ENCODE results near the gene GPR148. TPM values are rescaled to one million over a fixed set of nuclear protein-coding genes. Genes with fewer than 3 reads are reported as not detected.
"Not testable (repeated sequence)": the region's sequence is repeated elsewhere in the genome, so short reads cannot be mapped to it uniquely, and the experiment has no call there.

The GPR148 gene
- not detected for total RNA-seq
- long read RNA-seq: 0 reads

GRCh38 chr2:130728549-130729316, at the start of gene GPR148:
GPR148 (plus strand) TSS chr2:130729070; CDS start chr2:130729152, 82 bp downstream.
- H3K27ac ChIP-seq: peak within 1 kb of the TSS; percentile 46
- H3K9me3 ChIP-seq: no peaks in the 10 kb centered on the region
- peaks cover 10% of the 10 kb centered on the region for H3K27me3 ChIP-seq (ENCODE audit: low read depth)
- DNase-seq (no peak), ATAC-seq (no peak)
- intact Hi-C loops (cut with DNase I): no loop called here
- H3K4me3 ChIP-seq: peak within 1 kb of the TSS; percentile 64
- H3K36me3 ChIP-seq: no peaks in the 10 kb centered on the region
- H3K4me1 ChIP-seq: peaks cover 15% of the 10 kb centered on the region
- TF ChIP-seq CTCF (IDR thresholded peaks at IDR 0.05): no peak

DNA sequence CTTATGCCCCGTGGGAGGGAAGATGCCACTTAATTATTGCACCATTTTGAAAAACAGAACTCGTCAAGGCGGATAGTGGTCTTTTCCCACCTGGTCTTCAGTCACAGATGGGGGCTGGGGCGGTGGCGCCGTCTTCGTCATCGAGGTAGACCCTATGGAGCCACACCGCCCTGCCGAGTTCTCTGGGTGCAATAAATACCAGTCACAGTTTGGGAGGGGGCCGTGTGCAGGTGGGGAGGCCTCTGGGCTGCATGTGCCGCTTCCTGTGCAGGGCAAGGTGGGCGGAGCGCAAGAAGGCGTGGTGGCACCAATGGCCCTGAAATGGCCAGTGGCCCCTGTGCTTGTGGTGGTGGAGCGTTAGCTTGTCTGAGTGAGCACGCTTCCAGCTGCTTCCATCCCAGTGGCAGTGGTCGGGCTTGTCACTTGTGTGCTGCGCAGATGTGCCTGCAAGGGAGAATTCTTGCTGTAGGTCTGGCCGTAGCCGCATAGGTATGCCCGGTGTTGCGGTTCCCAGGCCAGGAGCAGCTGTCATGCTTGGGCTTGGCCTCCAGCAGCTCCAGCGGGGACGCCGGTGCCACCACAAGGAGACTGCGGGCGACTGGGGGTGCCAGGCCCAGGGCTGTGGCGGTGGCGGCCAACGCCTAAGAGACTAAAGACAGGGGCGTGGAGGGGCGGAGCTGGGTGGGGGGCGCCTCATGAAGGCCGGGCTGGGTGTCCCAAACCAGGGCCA, 36.7 kb upstream of the GPR148 start:
- H3K9me3 ChIP-seq; H3K4me3 ChIP-seq; H3K4me1 ChIP-seq; H3K27me3 ChIP-seq (ENCODE audit: low read depth); H3K36me3 ChIP-seq; H3K27ac ChIP-seq; intact Hi-C loops (cut with DNase I); DNase-seq: not testable (repeated sequence)
- ATAC-seq: peak; percentile 48 to 53

- ATAC-seq: peak; percentile 32 to 61
- DNase-seq: not testable (repeated sequence)
Observed at GRCh38 chr2:130693474-130693873, 35.4 kb upstream of the GPR148 start.

DNA sequence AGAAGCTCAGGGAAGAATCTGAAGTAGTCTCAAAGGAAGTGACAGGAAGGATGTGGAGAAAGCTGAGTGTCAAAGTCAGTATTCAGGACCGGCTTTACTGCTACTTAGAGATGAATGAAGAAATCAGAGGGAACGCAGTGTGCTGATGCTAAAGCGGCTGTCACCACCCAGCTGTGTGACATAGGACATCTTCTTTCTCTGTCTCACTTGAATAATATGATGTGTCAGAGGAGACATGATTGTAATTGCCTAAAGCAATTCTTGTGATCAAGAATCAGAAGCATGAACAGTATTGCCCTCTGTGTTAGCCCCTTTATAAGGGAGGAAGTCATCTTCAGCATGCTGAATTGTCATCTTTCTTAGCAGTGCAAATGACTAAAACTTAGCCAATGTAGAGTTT, 25.6 kb upstream of the GPR148 start:
- H3K4me3 ChIP-seq; ATAC-seq; H3K27me3 ChIP-seq (ENCODE audit: low read depth); H3K9me3 ChIP-seq; DNase-seq; H3K27ac ChIP-seq; H3K36me3 ChIP-seq; H3K4me1 ChIP-seq; intact Hi-C loops (cut with DNase I): not testable (repeated sequence)

More at GRCh38 chr2:130693474-130693873, 35.4 kb upstream of the GPR148 start:
- H3K4me1 ChIP-seq; intact Hi-C loops (cut with DNase I); H3K4me3 ChIP-seq; H3K9me3 ChIP-seq; H3K27ac ChIP-seq; H3K36me3 ChIP-seq; H3K27me3 ChIP-seq (ENCODE audit: low read depth): not testable (repeated sequence)

DNA sequence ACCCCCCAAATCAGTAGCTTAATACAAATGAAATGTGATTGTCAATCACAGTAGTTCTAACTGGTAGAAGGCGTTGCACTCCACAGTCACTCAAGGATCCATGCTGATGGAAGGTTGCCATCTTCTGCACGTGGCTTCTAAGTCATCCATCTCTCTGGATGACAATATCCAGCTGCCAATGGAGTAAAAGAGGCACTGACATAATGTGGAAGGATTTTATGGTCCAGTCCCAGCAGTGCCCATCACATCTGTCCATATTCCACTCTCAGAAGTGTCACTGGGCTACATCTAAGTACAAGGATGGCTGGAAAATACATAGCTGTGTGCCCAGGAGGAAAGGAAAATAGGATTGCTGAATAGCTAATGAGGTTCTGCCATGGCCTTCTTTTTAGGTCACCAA, 14.1 kb upstream of the GPR148 start:
- H3K27ac ChIP-seq; ATAC-seq; H3K36me3 ChIP-seq; DNase-seq; H3K9me3 ChIP-seq; H3K4me3 ChIP-seq; intact Hi-C loops (cut with DNase I); H3K4me1 ChIP-seq; H3K27me3 ChIP-seq (ENCODE audit: low read depth): not testable (repeated sequence)

DNA sequence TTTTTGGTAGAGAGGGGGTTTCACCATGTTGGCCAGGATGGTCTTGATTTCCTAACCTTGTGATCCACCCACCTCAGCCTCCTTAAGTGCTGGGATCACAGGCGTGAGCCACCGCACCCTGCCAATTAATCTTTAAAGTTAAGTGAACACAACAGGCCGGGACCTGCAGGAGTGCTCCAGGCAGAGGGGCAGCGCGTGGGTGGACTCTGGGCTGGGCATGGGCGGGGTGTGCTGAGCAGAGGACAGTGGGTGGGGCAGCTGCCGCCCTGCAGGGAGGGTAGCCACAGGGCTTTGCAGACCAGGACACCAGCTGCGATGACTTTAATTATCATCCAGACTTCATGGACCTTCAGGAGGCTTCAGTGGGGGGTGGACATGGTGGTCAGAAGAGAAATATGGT, 8.8 kb upstream of the GPR148 start:
- peak in 1 of 2 donors; percentile 25 for ATAC-seq
- no peak for TF ChIP-seq CTCF (IDR thresholded peaks at IDR 0.05)
- H3K4me1 ChIP-seq: no peaks in the 10 kb centered on the region
- H3K27ac ChIP-seq: no peak overlapping the region
- intact Hi-C loops (cut with DNase I): no loop called here
- H3K36me3 ChIP-seq: no peaks in the 10 kb centered on the region
- H3K27me3 ChIP-seq (ENCODE audit: low read depth): no peaks in the 10 kb centered on the region
- no peak for DNase-seq
- H3K9me3 ChIP-seq: no peaks in the 10 kb centered on the region
- H3K4me3 ChIP-seq: no peak overlapping the region

- intact Hi-C loops (cut with DNase I): no loop called here
- no peak overlapping the region for H3K27ac ChIP-seq
- no peak for ATAC-seq
- no peak overlapping the region for H3K4me3 ChIP-seq
- H3K9me3 ChIP-seq: no peaks in the 10 kb centered on the region
- no peak for TF ChIP-seq CTCF (IDR thresholded peaks at IDR 0.05)
- H3K27me3 ChIP-seq (ENCODE audit: low read depth): no peaks in the 10 kb centered on the region
- no peak for DNase-seq
- no peaks in the 10 kb centered on the region for H3K4me1 ChIP-seq
- no peaks in the 10 kb centered on the region for H3K36me3 ChIP-seq
Observed at GRCh38 chr2:130720528-130720927, 8.3 kb upstream of the GPR148 start.

All from lower lobe of right lung (tissue), 2 donors.